Stimulated activated CD4-positive, alpha-beta T cell treated with anti-CD3 and anti-CD28 coated beads, Interleukin-2, amount 100 ng/mL, for 4 hours (primary cell): Measurements from ENCODE around the gene SLC2A4RG.

Experiments
- DNase-seq: peaks from one replicate; pipeline ENCODE4 v3.0.0-alpha.2; 2020; ENCODE audit warnings: low read depth

SLC2A4RG gene

DNA sequence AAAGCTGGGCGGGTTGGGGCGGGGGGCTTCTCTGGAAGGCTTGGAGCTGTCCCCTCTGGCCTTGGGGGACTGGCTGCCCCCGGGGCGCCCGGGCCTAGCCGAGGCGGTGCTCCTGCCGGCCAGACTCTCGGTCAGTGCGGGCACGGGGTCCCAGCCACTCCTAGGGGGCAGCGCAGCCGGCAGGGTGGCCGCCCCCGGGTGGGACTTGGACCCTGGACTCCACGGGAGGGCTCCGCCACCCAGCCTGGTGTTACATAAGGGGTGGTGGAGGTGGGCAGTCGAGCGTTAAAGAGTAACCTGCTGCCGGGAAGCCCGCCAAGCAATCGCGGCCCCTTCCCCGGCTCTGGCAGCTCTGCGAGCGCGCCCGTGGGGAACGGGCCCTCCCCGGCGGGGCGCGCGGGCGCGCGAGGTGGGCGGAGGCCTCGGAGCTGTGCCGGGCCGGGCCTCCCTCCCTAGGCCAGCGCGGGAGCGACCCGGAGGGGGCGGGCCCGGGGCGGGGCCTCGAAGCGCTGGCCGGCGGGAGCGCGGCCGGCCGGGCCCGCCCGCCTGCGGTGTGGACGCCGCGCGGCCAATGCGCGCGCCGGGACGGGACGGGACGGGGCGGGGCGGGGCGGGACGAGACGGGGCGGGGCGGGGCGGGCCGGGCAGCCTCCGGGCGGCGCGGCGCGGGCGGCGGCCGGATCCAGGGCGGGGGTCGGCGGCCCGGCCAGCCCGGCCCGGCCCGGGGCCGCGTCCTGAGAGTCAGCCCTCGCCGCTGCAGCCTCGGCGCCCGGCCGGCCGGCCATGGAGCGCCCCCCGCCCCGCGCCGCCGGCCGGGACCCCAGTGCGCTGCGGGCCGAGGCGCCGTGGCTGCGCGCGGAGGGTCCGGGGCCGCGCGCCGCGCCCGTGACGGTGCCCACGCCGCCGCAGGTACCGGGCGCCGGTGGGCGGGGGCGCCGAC is at the start of gene SLC2A4RG:
SLC2A4RG (plus strand) TSS at position 647 of the 940 bp plus-strand sequence; CDS start at position 784, 137 bp downstream.
- DNase-seq = peak; percentile 47

GRCh38 chr20:63690003-63690897 is 49.3 kb upstream of the SLC2A4RG start:
- no peak for DNase-seq

DNA sequence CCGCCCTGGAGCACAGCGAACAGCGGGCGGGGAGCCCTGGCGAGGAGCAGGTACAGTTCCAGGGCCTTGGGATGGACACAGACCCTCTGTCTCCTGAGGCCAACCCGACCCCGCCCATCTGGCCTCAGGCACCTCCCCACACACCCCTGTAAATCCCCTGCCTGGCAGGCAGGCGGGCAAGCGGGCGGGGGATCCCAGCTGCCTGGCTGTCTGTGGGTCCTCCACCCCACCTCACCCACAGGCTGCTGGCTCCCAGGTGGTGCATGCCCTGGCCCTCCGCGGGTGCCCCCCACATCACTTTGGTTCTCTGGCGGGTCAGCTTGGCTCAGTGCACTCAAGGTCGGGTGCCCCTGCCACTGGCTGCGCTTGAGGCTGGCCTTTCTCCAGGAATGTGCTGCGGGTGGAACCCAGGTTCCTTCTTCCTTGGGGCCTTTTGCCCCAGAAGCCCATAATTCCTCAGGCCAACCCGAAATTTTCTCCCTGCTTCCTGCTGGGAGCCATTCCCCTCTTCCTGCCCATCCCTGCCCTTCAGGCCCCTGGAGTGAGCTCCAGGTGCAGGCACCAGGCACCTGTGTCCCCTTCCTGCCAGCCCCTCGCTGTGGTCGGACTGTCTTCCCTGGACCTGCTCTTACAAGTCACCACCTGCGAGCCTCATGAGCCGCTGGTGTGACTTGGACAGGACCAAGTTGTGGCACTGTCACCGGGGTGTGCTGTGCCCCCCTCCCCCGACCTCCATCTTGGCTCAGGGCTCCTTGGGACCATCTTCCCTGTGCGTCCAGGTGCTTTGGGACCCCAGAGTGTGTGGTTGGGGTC is 48.5 kb upstream of the SLC2A4RG start:
- DNase-seq = no peak

DNA sequence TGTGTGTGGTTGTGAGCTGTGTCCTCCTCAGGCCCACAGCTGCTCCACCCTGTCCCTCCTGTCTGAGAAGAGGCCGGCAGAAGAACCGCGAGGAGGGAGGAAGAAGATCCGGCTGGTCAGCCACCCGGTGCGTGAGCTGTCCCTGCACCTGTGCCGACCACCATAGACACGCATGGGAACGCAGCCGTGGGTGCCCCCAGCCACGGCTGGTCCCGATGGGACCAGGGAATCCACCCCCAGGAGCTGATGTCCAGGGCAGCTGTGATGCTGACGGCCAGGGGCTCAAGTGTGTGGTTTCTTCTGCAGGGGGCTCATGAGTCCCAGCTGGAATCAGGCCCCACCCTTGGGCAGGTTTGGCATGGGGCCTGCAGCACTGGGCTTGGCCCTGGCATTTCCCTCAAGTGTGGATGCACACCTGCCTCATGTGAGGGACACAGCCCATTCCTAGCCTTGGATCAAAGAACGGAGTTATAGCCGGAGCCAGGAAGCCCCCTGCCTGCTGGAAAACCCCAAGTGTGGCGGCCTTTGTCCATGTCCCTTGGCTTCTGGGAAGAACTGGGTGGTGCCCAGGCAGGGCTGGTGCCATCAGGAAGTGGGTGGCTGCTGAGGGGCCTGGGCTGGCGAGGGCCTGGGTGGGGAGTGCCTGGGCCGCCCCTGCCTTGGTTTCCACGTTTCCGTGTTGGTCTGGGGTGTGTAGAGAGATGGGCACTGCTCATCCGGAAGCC is 47.7 kb upstream of the SLC2A4RG start:
- no peak for DNase-seq

- DNase-seq = no peak
Observed at GRCh38 chr20:63692436-63693082, 47.0 kb upstream of the SLC2A4RG start.

DNA sequence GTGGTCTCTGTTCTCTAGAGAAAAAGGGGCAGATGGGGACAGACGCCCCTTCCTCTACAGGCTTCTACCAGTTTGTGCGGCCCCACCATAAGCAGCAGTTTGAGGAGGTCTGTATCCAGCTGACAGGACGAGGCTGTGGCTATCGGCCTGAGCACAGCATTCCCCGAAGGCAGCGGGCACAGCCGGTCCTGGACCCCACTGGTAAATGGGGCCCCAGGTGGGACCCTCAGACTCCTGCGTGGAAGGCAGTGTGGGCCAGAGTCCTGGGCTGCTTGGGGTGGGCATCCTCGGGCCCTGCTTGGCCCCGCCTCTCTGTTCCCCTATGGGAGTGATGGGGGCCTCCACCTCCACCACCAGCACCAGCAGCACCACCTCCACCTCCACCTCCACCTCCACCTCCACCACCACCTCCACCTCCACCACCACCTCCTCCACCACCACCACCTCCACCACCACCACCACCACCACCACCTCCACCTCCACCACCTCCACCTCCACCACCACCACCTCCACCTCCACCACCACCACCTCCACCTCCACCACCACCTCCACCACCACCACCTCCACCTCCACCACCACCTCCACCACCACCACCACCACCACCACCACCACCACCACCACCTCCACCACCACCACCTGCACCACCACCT is 46.4 kb upstream of the SLC2A4RG start:
- no peak for DNase-seq

DNA sequence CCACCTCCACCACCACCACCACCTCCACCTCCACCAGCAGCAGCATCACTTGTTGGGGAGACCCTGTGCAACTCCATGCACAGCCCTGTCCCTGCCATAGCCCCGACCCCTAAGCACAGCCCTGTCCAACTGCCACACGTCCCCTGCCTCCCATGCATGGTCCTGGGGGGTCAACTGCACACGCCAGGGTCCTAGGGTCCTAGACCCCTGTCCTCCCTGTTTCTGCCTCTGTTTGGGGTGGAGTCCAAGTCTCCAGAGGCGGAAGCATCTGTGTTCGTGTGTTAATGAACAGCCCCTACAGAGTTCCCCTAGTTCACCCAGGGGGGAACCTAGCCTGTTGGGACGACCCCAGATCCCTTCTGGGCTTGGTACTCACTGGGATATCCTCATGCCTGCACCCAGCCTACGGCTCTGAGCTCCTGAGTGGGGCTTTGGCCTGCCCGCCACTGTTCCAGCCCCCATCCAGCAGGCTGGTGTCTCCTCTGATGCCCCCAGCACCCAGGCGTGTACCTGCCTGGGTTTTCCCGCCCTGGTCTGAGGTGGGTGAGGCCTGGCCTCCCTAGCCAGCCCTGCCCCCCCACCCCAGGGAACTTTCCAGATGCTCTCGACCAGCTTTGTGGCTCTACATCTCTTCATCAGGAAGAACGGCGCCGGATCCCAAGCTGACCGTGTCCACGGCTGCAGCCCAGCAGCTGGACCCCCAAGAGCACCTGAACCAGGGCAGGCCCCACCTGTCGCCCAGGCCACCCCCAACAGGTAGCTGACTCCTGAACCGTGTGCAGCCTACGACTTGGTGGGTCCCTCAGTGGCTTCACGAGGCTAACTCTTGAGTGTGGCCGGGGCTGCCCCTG is 45.6 kb upstream of the SLC2A4RG start:
- DNase-seq = no peak

DNA sequence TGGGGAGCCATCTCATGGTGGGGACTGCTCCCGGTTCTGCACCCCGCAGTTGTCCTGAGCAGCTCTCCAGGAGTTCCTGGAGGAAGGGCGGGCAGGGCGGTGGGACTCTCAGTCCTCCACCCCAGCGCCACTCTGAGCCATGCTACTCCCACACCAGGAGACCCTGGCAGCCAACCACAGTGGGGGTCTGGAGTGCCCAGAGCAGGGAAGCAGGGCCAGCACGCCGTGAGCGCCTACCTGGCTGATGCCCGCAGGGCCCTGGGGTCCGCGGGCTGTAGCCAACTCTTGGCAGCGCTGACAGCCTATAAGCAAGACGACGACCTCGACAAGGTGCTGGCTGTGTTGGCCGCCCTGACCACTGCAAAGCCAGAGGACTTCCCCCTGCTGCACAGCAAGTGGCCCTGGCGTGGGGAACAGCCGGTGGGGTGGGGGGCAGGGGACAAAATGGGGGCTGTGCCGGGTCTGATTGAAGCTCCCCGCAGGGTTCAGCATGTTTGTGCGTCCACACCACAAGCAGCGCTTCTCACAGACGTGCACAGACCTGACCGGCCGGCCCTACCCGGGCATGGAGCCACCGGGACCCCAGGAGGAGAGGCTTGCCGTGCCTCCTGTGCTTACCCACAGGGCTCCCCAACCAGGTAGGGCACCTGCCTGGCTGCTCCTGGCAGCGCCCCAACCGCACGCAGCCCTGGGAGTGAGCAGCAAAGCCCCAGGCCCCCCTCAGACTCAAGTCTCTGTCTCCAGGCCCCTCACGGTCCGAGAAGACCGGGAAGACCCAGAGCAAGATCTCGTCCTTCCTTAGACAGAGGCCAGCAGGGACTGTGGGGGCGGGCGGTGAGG is 44.8 kb upstream of the SLC2A4RG start:
- DNase-seq = no peak

- no peak for DNase-seq
Observed at GRCh38 chr20:63695424-63696305, 43.9 kb upstream of the SLC2A4RG start.

GRCh38 chr20:63696306-63696627 is 43.3 kb upstream of the SLC2A4RG start:
- no peak for DNase-seq

GRCh38 chr20:63696628-63697356 is 42.8 kb upstream of the SLC2A4RG start, which contains the start of gene TNFRSF6B:
TSS of gene TNFRSF6B (plus strand) at chr20:63696652. CDS start at chr20:63696768, 116 bp downstream.
- DNase-seq = no peak

- no peak for DNase-seq
Observed at GRCh38 chr20:63697357-63697867, 42.2 kb upstream of the SLC2A4RG start.

DNA sequence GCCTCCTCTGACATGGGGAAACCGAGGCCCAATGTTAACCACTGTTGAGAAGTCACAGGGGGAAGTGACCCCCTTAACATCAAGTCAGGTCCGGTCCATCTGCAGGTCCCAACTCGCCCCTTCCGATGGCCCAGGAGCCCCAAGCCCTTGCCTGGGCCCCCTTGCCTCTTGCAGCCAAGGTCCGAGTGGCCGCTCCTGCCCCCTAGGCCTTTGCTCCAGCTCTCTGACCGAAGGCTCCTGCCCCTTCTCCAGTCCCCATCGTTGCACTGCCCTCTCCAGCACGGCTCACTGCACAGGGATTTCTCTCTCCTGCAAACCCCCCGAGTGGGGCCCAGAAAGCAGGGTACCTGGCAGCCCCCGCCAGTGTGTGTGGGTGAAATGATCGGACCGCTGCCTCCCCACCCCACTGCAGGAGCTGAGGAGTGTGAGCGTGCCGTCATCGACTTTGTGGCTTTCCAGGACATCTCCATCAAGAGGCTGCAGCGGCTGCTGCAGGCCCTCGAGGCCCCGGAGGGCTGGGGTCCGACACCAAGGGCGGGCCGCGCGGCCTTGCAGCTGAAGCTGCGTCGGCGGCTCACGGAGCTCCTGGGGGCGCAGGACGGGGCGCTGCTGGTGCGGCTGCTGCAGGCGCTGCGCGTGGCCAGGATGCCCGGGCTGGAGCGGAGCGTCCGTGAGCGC is 41.6 kb upstream of the SLC2A4RG start:
- no peak for DNase-seq

DNA sequence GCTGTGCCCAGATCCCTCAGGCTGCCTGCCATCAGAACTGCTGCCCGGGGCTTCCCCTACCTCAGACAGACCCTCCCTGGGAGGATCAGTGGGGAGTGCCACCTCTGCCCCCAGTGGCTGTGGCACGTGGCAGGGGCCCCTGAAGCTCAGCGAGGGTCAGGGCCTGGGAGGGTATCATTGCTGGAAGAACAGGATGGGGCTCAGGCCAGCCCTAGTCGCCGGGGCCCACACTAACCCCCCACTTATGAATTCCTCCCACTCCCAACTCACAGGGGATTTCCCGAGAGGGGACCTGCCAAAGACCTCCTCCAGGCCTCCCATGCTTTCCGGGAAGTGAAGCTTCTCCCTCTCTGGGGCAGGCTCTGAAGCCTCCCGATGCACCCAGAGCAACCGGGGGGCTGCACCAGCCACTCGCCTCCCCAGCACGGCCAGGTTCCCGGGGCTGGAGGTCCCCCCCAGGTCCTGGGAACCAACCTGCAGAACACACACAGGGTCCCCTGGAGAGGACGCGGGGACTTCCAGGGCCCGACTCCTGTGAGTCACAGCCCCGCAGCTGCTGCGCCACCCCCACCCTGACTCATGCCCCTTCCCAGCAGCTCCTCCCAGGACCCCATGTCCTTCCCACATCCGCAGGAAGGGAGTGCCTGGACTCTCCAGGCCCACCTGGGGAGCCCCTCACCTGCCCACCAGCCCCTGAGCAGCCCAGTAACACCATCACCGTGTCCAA is 40.7 kb upstream of the SLC2A4RG start:
- DNase-seq = peak; percentile 27
